Erythroblast (primary cell): ENCODE results near the gene BEND6.
"Not testable (repeated sequence)": the region's sequence is repeated elsewhere in the genome, so short reads cannot be mapped to it uniquely, and the experiment has no call there.

Experiments
- DNase-seq, 2 experiments: peaks; one replicate each; lab custom pipeline; 2025; lab: John Stamatoyannopoulos, UW
- GATA1 ChIP-seq: IDR thresholded peaks from 2 replicates; pipeline ENCODE4 v1.6.1; 2011; ENCODE audit warnings: low read depth, mild to moderate bottlenecking, control low read depth, low read length, moderate library complexity
- POLR2A ChIP-seq: IDR thresholded peaks from 2 replicates; pipeline ENCODE4 v1.6.1; 2011; ENCODE audit warnings: mild to moderate bottlenecking, low read length

Gene BEND6

DNA sequence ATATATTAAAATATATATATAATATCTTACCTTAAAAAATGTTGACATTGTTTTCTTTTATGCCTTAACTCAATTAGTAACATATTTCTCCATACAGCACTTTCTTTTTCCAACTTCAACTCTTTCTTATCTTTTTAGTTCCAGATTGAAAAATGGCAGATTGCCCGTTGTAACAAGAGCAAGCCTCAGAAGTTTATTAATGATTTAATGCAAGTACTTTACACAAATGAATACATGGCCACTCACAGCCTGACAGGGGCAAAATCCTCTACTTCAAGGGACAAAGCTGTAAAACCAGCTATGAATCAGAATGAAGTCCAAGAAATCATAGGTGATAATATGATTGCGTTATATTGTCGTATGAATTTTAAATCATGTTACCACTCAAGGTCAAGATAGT lies 62.2 kb downstream of the BEND6 start:
- DNase-seq = peak; percentile 42 to 69
- no peak for TF ChIP-seq POLR2A
- no peak for TF ChIP-seq GATA1

- no peak for TF ChIP-seq GATA1
- TF ChIP-seq POLR2A = no peak
- DNase-seq = no peak
Measured at GRCh38 chr6:57017841-57018240, 62.9 kb downstream of the BEND6 start.

DNA sequence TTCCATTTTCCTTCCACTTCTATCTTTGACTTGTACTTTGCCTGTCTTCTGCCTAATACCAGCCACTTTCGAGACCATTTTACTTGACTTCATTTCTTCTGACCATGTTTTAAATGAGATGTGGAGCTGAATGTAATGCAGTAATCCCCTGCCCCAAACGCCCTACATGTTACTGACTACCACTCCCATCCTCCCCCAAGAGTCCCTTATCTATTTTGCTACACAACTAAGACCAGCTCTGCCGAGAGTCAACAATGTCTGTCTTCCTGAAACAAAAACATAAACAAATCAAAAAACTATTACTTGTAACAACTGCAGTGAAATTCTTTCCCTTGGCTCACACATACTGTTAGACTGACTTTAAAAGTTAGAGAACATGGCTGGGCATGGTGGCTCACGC lies 64.5 kb downstream of the BEND6 start:
- peak; percentile 12 to 47 for DNase-seq
- TF ChIP-seq GATA1 (no peak), POLR2A (no peak)

DNA sequence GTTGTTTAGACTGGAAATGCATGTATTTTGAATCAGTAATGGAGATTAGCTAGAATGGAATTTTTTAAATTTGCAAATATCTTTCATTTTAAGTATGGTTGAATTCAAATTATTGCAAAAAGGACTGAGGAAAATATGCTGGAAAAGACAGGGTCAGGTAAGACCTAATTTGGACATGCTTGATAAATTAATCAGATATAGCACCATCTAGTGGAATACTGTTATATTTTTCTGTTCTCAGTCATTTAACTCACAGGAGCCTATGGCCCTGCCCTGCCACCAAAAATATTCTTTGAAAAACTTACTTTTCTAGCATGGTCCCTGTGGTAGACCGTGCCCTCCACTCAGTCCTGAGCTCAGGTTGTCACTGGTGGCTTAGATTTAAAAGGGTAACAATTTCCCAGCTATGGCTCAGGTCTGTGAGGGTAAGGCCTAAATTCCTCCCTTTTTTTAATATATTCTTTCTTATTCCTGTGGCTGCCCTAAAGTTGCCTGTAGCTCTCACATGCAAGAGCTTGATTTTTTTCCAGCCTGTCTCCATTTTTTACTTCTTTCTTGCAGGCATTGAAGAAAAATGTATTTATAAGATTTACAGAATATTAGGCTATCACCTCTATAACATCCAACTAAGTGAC lies 66.3 kb downstream of the BEND6 start:
- TF ChIP-seq GATA1 (no peak), POLR2A (no peak)
- DNase-seq = peak; percentile 54 to 64

DNA sequence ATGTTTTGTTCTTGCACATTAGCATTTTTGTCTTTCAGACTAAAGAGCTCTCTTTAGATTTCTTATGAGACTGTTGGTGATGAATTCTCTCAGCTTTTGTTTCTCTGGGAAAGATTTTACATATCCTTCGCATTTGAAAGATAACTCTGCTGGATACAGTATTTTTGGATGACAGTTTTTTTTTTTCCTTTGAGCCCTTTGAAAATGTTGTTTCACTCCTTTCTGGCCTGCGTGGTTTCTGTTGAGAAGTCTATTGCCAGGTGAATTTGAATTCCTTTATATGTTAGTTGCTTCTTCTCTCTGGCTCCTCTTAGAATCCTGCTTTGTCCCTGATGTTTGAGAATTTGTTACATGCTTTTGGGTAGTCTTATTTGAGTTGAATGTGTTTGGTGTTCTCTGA lies 69.4 kb downstream of the BEND6 start:
- no peak for DNase-seq
- TF ChIP-seq POLR2A (no peak), GATA1 (no peak)

DNA sequence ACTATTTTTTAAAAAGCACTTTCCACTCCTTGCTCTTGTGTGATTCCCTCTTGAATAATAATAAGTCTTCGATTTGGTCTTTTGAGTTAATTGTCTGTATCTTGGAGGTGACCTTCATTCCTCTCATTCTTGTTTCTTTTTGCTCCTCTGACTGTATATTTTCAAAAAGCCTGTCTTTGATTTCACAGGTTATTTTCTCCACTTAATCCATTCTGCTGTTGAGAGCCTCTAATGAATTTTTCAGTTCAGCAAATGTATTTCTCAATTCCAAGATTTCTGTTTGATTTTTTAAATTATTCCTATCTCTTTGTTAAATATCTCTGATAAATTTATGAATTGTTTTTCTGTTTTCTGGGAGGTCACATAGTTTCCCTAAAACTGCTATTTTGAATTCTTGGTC lies 69.9 kb downstream of the BEND6 start:
- TF ChIP-seq POLR2A (no peak), GATA1 (no peak)
- no peak for DNase-seq

DNA sequence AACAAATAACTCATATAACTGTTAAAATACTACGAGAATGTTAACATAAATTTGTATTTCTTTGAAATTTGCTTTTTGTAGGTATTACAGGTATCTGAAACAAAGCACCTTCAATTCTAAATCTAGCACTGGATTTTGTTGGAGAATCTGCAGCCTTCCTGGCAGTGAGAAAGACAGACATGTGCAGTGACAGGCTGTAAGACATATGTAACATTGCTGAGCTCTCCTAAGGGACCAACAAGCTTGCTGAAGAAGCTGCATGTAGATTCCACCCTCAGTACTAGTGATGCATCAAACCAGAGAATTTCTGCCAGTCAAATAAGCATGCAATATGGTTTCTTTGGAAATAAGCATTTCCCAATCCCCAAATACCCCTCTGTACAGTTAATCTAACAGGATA lies 71.1 kb downstream of the BEND6 start:
- TF ChIP-seq POLR2A = no peak
- TF ChIP-seq GATA1 = no peak
- DNase-seq = no peak

DNA sequence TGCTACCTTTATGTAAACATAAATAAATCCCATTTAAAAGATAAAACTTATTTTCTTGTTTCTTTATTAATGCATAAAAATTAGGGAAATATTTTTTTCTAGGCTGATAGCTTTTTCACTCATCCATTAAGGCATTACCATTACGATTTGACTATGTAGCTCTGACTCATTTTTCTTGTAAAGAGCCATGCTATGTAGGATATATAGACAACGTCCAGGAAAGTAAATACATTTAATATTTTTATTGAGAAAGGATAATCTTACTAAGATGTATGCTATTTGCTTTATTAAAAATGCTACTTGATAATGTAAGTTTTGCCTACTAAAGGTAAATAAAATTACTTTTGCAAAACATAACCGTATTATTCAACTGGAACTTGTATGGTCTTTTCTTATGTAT lies 72.4 kb downstream of the BEND6 start:
- DNase-seq = no peak

GRCh38 chr6:57029213-57029612 lies 74.3 kb downstream of the BEND6 start:
- no peak for TF ChIP-seq GATA1
- no peak for TF ChIP-seq POLR2A
- DNase-seq = no peak

More for the DNA sequence above, 72.4 kb downstream of the BEND6 start:
- TF ChIP-seq POLR2A (no peak), GATA1 (no peak)

DNA sequence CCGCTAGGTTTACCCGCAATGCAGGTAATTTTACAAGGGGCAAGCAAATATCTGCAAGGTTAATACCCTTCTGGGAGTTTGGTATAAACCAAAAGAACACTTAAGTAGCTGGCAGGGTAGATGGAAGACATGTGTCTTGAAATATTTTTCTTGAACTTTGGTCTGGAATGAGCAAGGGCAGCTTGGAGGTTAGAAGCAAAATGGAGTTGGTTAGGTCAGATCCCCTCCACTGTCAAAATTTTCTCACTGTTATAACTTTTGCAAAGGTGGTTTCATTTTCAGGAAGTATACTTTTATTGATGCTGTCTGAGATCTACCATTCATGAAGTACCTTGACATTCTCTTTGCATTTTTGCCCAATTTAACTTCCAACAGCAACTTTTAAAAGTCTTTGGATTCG lies 78.3 kb downstream of the BEND6 start:
- TF ChIP-seq POLR2A (no peak), GATA1 (no peak)
- no peak for DNase-seq

DNA sequence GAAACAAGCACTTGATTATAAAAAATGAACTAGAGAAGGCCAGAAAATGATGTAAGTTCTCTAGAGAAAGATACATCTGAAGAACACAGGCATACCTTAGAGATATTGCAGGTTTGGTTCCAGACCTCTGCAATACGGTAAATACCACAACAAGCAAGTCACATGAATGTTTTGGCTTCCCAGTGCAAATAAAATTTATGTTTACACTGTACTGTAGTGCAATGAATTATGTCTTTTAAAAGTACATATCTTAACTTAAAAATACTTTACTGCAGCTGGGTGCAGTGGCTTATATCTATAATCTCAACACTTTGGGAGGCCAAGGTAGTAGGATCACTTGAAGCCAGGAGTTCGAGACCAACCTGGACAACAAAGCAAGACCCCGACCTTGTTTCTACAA lies 80.6 kb downstream of the BEND6 start:
- TF ChIP-seq GATA1 (no peak), POLR2A (no peak)
- DNase-seq = no peak

- DNase-seq = no peak
- no peak for TF ChIP-seq POLR2A
- TF ChIP-seq GATA1 = no peak
Measured at GRCh38 chr6:57038906-57039305, 84.0 kb downstream of the BEND6 start.

DNA sequence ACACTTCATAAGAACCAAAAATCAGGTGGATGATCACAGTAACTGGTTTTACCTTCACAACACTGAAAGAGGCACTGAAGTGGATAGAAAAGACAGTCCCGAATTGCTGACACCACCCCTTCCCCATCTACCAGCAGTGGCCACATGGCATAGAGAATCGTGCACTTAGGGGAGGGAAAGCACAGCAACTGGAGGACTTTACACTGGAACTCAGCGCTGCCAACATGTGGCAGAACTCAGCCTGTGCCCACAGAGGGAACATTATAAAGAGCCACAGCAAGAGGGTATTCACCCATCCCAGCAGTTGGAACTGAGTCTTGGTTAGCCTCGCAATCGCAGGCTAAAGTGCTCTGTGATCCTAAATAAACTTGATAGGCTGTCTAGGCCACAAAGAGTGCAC lies 85.1 kb downstream of the BEND6 start:
- no peak for TF ChIP-seq POLR2A
- no peak for TF ChIP-seq GATA1
- DNase-seq = peak in 1 of 2 experiments; percentile 10

DNA sequence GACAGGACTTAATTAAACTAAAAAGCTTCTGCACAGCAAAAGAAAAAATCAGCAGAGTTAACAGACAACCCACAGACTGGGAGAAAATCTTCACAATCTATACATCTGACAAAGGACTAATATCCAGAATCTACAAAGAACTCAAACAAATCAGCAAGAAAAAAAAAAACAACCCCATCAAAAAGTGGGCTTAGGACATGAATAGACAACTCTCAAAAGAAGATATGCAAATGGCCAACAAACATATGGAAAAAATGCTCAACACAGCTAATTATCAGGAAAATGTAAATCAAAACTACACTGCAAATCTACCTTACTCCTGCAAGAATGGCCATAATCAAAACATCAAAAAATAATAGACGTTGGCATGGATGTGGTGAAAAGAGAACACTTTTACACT lies 89.2 kb downstream of the BEND6 start:
- DNase-seq = not testable (repeated sequence)

- no peak for TF ChIP-seq POLR2A
- no peak for TF ChIP-seq GATA1
- no peak for DNase-seq
Measured at GRCh38 chr6:57044568-57044967, 89.7 kb downstream of the BEND6 start.
